ENCODE data around the gene KIF12. TPM values are rescaled to one million over a fixed set of nuclear protein-coding genes. Genes with fewer than 3 reads are reported as not detected.

The KIF12 gene
- total RNA-seq, 1 donor from 2014 or later, result not detected

DNA sequence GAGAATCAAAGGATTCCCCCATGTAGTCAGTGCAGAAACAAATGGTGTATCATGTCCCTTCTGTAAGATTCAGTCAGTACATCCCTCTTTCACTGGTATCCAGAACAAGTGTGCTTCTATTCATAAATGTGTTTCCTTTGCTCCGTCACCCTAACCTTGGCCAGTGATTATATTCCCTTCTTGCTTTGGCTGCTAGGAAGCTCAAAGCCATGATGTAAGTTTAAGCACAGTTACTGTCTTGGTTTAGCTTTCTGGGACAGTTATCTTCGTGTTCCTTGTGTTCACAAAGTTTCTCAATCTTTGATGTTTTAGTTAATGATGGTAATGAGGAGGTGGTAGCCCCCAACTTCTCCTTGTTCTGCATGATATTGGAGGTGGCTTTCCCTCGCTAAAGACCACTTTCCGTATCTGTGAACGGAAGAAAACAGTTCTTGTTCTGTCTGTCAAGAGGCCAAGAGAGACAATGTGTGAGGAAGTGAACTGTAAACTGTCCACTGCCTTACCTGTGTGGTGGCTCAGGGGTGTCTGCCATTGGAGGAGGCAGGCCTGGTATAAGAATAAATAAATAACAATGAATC lies 18.8 kb downstream of the KIF12 start:
- Mint-ChIP-seq H3K4me3 (no peak overlapping the region), H3K27ac (no peak overlapping the region), H3K36me3 (ENCODE audit: low read depth) (no peaks in the 10 kb centered on the region), H3K9me3 (no peaks in the 10 kb centered on the region), H3K4me1 (peaks cover 2% of the 10 kb centered on the region), H3K27me3 (peaks cover 3% of the 10 kb centered on the region)
- intact Hi-C loops (cut with micrococcal nuclease), result no loop called here
- no peak for DNase-seq

- no peaks in the 10 kb centered on the region for H3K9me3 Mint-ChIP-seq
- H3K36me3 Mint-ChIP-seq (ENCODE audit: low read depth), result no peaks in the 10 kb centered on the region
- peaks cover 8% of the 10 kb centered on the region for H3K27me3 Mint-ChIP-seq
- H3K27ac Mint-ChIP-seq, result no peak overlapping the region
- intact Hi-C loops (cut with micrococcal nuclease), result no loop called here
- H3K4me1 Mint-ChIP-seq, result peaks cover 2% of the 10 kb centered on the region
- H3K4me3 Mint-ChIP-seq, result no peak overlapping the region
- no peak for DNase-seq
These were observed 20.3 kb downstream of the KIF12 start for GRCh38 chr9:114078781-114079156.

- Mint-ChIP-seq H3K27ac (no peak within 1 kb of the TSS), H3K4me3 (no peak within 1 kb of the TSS), H3K9me3 (no peaks in the 10 kb centered on the region), H3K27me3 (peaks cover 8% of the 10 kb centered on the region), H3K4me1 (peaks cover 2% of the 10 kb centered on the region), H3K36me3 (ENCODE audit: low read depth) (no peaks in the 10 kb centered on the region)
- no peak for DNase-seq
- intact Hi-C loops (cut with micrococcal nuclease), result no loop called here
These were observed 20.9 kb downstream of the KIF12 start, which contains the start of gene AMBP for GRCh38 chr9:114078021-114078780. Gene AMBP (minus strand): TSS chr9:114078300. CDS start chr9:114078209, 91 bp downstream.

DNA sequence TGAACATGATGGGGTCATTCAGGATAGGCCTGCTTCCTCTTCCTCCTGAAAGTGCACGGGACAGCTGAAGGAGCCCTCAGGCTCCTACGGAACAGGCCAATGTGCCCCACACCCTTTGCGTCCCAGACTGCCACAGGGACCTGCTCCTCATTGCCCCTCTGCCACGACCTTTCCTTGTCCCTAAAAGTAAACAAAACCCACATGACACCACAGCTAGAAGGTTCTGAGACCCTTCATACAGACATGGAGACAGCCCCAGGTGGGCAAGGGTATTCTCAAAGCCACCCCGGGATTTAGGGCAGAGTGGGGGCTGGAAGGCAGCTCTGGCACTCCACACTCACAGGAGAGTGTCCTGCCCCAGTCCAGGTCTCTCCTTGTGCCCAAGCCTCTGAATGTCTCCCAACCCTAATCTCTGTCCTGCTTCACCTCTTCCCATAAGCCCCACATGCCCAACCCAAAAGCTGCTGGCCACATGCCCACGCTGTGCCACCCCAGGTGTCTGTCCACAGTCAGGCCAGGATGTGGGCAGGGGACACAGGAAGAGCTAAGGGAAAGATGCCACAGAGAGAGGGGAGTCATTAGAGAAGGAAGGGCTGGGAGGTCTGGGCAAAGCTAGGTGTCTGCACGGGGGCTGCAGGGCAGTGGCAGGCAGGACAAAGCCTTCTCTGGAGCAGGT lies 21.8 kb downstream of the KIF12 start:
- Mint-ChIP-seq H3K27me3 (peaks cover 5% of the 10 kb centered on the region), H3K4me1 (no peaks in the 10 kb centered on the region), H3K36me3 (ENCODE audit: low read depth) (no peaks in the 10 kb centered on the region), H3K9me3 (no peaks in the 10 kb centered on the region), H3K27ac (no peak overlapping the region), H3K4me3 (no peak overlapping the region)
- no peak for DNase-seq
- intact Hi-C loops (cut with micrococcal nuclease), result no loop called here

DNA sequence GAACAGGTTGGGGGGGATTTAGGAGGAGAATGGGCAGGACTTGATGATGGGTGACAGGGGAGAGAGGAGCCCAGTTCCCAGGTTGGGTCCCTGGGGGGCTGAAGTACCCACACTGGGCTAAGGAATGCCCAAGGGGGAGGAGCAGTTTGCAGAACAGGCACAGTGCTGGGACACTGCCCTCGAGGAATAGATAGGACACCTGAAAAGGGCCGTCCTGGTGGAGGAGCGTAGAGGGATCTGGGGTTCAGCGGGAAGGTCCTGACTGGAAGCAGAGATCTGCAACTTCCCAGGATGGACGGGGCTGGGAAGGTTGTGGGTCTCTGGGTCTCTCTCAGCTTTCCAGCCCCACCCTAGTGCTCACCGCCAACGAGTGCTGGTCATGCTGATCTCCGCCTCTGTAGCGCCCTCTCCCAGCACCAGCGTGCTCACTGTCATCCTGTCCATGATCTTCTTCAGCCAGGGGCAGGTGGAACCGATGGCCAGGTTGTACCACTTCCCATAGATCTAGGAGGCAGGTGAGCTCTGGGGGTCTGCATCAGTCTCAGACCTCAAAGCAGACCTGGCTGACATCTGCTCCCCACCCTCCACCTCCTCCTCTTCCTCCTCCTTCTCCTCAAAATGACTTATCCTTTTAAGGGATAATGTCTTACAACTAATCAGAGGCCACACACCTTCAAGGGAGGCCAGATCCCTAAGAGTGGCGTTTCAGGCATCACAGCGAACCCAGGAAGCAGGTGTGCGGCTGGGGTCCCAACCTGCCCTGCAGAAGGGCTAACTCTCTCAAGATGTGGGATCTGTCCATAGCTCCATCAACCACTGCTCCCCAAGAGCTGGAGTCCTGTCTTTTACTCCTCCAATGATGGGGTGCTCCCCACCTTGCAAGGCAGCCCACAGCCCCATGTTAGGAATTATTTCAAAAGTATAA lies 22.6 kb downstream of the KIF12 start:
- Mint-ChIP-seq H3K9me3 (no peaks in the 10 kb centered on the region), H3K36me3 (ENCODE audit: low read depth) (no peaks in the 10 kb centered on the region), H3K4me3 (no peak overlapping the region), H3K4me1 (no peaks in the 10 kb centered on the region), H3K27me3 (peaks cover 5% of the 10 kb centered on the region), H3K27ac (no peak overlapping the region)
- DNase-seq, result no peak
- intact Hi-C loops (cut with micrococcal nuclease), result no loop called here

- Mint-ChIP-seq H3K4me3 (no peak overlapping the region), H3K9me3 (no peaks in the 10 kb centered on the region), H3K36me3 (ENCODE audit: low read depth) (no peaks in the 10 kb centered on the region), H3K27ac (no peak overlapping the region), H3K4me1 (no peaks in the 10 kb centered on the region), H3K27me3 (peaks cover 5% of the 10 kb centered on the region)
- intact Hi-C loops (cut with micrococcal nuclease), result no loop called here
- DNase-seq, result no peak
These were observed 23.5 kb downstream of the KIF12 start for GRCh38 chr9:114075602-114076001.

GRCh38 chr9:114072184-114073140 lies 26.6 kb downstream of the KIF12 start:
- no peak for DNase-seq
- Mint-ChIP-seq H3K4me1 (no peaks in the 10 kb centered on the region), H3K27me3 (peaks cover 5% of the 10 kb centered on the region), H3K27ac (no peak overlapping the region), H3K9me3 (no peaks in the 10 kb centered on the region), H3K4me3 (no peak overlapping the region), H3K36me3 (ENCODE audit: low read depth) (no peaks in the 10 kb centered on the region)
- intact Hi-C loops (cut with micrococcal nuclease), result no loop called here

- Mint-ChIP-seq H3K9me3 (no peaks in the 10 kb centered on the region), H3K27ac (no peak overlapping the region), H3K36me3 (ENCODE audit: low read depth) (no peaks in the 10 kb centered on the region), H3K4me1 (no peaks in the 10 kb centered on the region), H3K4me3 (no peak overlapping the region), H3K27me3 (peaks cover 7% of the 10 kb centered on the region)
- DNase-seq, result no peak
- intact Hi-C loops (cut with micrococcal nuclease), result no loop called here
These were observed 27.8 kb downstream of the KIF12 start for GRCh38 chr9:114071197-114071795.

DNA sequence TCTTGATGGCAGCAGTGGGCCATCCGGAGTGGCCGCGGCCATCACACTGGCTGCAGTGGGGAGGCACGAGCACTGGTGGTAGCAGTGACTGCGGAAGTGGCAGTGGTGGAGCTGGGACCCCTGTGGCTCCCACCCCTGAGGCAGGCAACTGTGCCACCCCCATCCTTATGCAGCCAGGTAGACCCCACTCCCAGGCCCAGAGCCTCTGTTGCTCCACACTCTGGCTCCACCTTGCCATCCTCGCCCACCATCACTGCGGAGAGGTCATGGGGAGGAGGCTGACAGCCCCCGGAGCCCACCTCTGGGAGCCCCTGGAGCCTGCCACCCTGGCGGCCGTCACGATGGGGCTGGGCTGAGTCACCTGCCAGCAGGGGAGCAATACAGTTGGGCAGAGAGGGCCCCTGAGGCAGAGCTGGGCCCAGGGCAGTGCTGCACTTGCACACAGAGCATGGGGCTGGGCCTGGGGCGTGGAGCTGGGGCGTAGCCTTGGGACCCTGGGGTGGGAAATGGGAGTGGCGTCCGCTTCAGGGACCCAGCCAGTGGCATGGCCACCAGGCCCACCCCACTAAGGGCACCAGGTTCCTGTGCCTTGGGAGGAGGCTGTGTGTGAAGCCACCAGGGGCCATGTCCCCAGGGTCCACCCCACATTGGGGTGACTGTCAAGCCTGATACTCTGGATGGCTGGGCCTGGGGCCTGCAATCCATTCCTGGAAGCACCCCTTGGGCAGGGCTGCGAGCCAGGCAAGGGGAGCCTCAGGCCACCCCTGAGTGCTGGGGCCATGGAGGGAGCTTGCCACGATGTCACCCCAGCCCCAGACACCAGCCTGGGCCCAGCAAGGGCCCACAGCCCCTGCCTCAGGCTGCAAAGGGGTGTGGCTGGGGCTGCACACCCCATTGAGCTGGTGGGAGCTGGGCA lies 28.6 kb downstream of the KIF12 start:
- no peak for DNase-seq
- H3K27me3 Mint-ChIP-seq, result peaks cover 7% of the 10 kb centered on the region
- H3K9me3 Mint-ChIP-seq, result no peaks in the 10 kb centered on the region
- H3K4me3 Mint-ChIP-seq, result no peak overlapping the region
- H3K27ac Mint-ChIP-seq, result no peak overlapping the region
- intact Hi-C loops (cut with micrococcal nuclease), result no loop called here
- no peaks in the 10 kb centered on the region for H3K36me3 Mint-ChIP-seq (ENCODE audit: low read depth)
- no peaks in the 10 kb centered on the region for H3K4me1 Mint-ChIP-seq

- Mint-ChIP-seq H3K27ac (no peak overlapping the region), H3K4me1 (no peaks in the 10 kb centered on the region), H3K4me3 (no peak overlapping the region), H3K9me3 (no peaks in the 10 kb centered on the region), H3K36me3 (ENCODE audit: low read depth) (no peaks in the 10 kb centered on the region), H3K27me3 (peaks cover 3% of the 10 kb centered on the region)
- intact Hi-C loops (cut with micrococcal nuclease), result no loop called here
- DNase-seq, result no peak
These were observed 29.5 kb downstream of the KIF12 start for GRCh38 chr9:114069476-114070187.

- Mint-ChIP-seq H3K4me3 (no peak overlapping the region), H3K9me3 (no peaks in the 10 kb centered on the region), H3K4me1 (no peaks in the 10 kb centered on the region), H3K36me3 (ENCODE audit: low read depth) (no peaks in the 10 kb centered on the region), H3K27me3 (peaks cover 2% of the 10 kb centered on the region), H3K27ac (no peak overlapping the region)
- intact Hi-C loops (cut with micrococcal nuclease), result no loop called here
- DNase-seq, result no peak
These were observed 33.8 kb downstream of the KIF12 start for GRCh38 chr9:114065304-114065703.
